GM03348 (cell line): ENCODE data around the gene HOXC11.

Experiments
- DNase-seq: peaks from one replicate; pipeline ENCODE4 v3.0.0; 2012; ENCODE audit warnings: low spot score

Gene HOXC11

DNA sequence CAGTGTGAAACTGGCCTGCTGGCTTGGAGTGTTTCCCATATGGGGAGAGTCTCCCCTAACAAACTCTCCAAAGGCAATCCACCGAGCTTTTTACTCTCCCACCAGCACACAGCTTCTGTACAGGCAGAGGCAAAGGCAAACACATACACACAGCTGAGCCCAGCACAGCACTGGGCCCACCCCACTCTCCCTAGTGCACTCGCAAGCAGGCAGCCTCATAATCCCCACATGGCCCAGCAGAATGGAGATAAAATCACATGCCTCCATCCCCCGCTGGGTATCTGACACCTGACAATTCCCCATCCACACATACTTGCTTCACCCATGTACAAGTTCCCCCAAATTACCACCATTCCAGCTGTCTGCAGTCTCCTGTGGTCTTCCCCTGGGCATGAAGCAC lies 14.8 kb upstream of the HOXC11 start:
- DNase-seq: no peak

- no peak for DNase-seq
Measured at GRCh38 chr12:53959314-53959713, 13.6 kb upstream of the HOXC11 start.

DNA sequence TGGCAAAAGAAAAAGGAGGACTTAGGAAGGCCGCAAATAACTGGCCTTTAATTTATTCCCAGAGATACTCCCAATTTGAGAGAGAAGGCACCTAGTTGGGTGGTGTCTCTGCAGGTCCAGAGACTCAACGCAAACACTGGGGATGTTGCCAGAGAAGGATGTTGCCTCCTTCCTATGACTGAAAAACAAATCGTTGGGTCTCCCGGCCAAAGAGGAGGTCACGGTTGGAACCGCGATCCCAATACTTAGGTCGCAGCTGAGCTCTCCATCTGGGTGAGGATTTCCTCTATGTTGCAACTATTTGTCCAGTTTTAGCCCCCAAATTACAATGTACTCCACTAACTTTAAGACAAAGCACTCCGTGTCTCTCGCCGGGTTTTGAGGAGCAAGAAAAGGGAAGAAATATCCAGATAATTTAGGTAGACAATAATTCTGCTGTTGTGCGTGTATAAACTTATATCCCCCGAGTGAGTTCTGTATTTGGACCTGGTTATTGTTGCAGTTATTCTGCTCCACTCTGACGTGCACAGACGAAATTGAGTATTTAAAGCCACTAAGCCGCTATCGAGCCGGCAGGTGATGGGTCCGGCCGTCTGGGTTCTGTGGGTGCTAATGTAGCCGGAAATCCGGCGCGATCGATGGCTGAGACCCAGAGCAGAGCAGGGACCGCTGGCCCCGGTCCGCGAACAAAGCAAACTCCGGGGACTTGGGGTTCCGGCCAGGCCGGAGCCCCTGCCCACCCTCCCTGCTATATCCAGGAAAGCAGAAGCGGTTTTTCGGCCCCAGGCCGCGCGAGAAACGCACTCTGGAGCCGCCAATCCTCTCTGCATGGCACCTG lies 12.5 kb upstream of the HOXC11 start:
- DNase-seq: no peak

DNA sequence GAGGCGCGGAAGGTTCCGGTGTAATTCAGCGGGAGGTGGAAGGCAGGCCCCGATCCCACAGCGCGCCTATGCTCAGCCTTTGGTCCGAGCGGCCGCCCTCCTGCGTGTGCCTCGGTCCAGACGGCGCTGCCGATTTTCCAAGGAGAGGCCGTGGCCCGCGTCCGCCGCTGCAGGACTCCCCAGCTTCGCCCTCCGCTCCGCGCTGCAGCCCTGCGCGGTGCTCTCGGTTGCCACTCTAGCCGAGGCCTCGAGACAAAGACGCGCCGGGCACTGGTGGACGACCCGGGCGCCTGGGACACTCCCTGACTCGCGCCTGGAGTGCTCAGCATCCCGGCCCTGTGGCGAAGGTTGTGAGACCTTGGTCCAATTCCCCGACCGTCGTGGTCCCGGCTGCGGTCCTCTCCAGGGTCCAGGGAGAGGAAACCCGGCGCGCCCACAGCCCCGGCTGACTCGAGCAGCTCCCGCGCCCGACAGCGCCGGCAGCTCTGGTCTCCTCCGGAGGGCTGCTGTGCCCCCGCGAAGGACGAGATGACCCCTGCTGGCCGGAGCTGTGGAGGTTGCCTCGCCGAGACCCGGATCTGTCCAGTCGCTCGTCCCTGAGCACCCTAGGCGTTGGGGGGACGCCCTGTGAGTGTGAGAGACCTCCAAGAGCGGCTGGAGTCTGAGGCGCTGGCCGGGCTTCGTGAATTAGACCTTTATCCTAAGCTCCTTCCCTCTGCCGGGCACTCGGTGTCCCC lies 11.7 kb upstream of the HOXC11 start:
- no peak for DNase-seq

DNA sequence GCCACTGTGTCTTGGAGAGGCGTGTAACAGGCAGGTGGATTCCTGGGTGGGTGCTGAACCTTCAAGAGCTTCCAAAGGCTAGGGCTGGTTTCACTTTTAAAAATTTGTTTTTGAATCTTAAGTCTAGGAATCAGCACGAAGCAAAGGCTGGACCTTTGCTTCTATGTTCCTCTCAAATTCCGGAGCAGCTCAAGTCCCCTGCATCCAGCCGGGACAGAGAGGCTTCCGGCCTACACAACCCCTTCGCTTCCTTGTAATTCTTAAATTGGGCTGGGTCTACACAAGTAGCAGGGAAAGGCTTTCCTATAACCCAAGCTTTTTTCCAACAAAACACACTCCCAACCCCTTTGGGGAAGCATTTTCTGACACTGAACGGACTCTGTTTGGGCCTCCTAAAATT lies 9.9 kb upstream of the HOXC11 start:
- no peak for DNase-seq

GRCh38 chr12:53963434-53964314 lies 9.3 kb upstream of the HOXC11 start:
- no peak for DNase-seq

GRCh38 chr12:53964315-53964713 lies 8.6 kb upstream of the HOXC11 start:
- no peak for DNase-seq

- DNase-seq: no peak
Measured at GRCh38 chr12:53965281-53966084, 7.4 kb upstream of the HOXC11 start.

DNA sequence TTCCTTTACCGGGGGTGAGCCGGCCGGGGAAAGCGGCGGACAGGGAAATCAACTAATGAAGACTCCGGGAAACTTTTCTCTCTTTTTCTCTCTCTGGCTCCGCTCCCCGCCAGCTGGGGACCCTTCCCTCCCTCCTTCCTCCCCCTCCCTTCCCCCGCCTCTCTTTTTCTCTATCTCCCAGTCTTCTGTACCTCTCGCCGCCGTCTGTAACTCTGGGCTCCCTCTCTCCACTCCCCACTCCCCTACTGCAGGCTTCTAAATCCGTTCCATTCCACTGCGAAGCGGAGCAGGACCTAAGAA lies 6.9 kb upstream of the HOXC11 start:
- no peak for DNase-seq

GRCh38 chr12:53966385-53967133 lies 6.4 kb upstream of the HOXC11 start:
- no peak for DNase-seq

DNA sequence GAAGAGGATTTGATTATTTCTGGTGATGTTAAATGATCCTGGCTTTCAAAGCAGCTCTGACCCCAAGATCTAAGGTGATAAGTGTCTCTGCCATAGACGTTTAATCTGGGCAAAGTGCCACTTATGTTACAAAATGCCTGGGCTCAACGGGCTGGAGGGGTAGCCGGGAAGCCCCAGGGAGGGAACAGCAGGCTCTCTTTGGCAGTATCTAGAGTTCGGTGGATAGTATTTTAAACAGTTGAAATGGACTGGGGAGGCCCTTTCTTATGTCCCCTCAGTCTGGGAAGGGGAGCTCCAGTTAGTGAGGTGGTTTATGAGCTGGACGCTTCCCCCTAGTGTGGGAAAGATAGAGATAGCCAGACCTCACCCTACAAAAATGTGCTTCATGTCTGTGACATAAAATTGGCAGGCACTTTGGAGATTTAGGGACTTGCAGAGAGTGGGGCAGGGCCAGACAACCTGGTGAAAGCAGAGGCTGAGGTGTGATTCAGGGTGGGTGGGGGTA lies 5.5 kb upstream of the HOXC11 start:
- no peak for DNase-seq

DNA sequence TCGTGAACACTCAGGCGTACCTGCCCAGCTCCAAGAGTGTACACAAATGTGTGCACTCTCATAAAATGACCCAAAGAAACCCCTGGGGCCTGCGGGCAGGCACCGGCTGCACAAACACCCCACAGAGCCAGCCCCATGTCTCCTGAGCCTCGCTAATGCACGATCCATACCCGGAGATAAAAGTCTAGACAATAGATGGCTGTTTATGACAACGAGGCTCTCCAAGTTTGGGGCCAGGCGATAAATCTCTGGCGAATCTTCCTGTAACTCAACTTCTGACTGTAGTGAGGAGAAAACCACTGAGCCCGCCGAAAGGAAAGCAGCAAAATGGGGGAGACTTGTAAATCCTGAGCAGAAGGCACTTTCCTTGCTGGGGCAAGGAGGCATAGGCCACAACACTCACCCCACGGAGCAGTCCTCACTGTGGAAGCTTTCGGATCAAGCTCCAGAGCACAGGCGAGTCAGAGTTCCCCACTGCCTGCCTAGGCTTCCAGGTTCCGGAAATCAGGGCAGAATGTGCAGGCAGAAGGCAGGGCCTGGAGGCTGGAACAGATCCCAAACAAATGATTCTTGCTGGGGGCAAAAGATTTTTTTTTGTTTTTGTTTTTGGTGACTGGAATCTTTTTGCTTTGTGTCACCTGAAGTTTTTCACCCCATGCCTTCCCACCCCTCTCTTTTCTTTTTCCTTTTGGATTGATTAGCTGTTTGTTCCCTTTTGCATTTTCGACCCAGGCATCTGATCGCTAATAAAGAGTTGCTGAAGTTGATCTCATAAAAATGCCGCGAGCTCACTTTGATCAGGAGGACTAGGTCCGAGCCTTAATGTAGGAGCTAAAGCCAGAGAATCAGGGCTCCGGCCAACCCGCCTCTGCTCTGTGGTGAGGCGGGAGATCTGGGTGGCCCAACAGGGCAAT lies 4.5 kb upstream of the HOXC11 start:
- DNase-seq: no peak

DNA sequence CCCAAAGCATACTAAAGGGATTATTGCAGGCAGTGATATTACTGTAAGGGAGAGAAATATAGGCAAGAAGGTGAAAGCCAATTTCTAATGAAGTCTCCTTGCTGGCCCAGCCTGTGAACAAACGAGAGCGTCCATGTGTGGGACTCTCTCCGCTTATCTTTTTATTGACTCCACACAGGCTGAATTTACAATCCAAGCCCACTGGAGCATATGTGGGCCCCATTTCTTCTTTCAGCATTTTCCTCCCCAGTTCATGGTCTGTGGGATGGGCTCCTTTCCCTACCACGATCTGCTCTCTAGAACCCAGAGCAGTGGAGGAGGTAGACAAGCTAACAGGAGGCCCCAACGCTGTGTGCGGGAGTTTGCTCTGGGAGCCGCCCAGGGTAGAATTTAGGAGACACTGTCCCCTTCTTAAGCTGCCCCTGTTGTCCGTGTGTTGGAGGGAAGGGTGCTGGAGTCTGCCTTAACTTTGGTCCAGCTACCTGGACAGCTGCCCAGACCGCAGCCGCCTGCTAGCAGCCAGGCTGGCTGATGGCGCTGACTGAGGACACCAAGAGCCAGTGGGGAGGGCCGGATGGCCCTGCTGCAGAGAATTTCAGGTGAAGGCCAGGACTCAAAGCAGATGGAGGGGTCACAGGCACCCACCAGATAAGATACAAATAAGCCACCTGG lies 3.2 kb upstream of the HOXC11 start:
- no peak for DNase-seq

- DNase-seq: no peak
Measured at GRCh38 chr12:53970451-53970850, 2.5 kb upstream of the HOXC11 start.

GRCh38 chr12:53971129-53971528 lies 1.8 kb upstream of the HOXC11 start:
- no peak for DNase-seq

DNA sequence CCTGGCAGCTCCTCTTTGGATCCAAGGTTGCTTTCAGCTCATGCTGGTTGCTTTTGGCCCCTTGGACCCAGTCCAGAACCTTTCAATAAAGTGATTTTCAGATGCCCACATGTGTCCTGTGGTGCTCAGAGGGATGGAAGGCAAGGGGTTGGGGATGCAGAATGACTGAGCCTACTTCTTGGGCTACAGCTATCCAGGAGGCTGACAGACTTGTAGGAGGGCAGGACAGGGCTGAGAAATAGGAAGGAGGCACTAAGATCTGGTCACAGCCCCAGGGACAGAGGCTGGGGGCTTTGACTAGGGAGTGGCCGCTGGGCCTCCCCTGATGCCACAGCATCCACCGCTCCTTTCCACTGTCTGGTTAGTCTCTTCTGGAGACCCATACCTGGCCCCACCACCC lies 1.2 kb upstream of the HOXC11 start:
- DNase-seq: no peak

- DNase-seq: no peak
Measured at GRCh38 chr12:53972152-53972702, 699 bp upstream of the HOXC11 start.

GRCh38 chr12:53973236-53974042 lies 513 bp downstream of the HOXC11 start:
- peak; percentile 89 for DNase-seq
